GM12865 (cell line): Measurements from ENCODE around the gene TLL2.
A peak's percentile ranks its signal among the peaks of the same experiment; 100 is the strongest.

Experiments
- DNase-seq: peaks from one replicate; pipeline ENCODE4 v3.0.0; 2010; ENCODE audit warnings: low read depth
- H3K4me3 ChIP-seq: 2 replicates; pipeline ENCODE4 v1.5.1; 2011; ENCODE audit warnings: mild to moderate bottlenecking, low read depth, low read length, control low read depth
- TF ChIP-seq, protein P1 (sequence below): IDR thresholded peaks from 2 replicates; pipeline ENCODE4 v1.5.1; 2011; ENCODE audit warnings: low read length, control low read depth, low read depth, inconsistent platforms; ENCODE audit not compliant: insufficient read depth; ENCODE audit errors: missing control alignments

The TLL2 gene

DNA sequence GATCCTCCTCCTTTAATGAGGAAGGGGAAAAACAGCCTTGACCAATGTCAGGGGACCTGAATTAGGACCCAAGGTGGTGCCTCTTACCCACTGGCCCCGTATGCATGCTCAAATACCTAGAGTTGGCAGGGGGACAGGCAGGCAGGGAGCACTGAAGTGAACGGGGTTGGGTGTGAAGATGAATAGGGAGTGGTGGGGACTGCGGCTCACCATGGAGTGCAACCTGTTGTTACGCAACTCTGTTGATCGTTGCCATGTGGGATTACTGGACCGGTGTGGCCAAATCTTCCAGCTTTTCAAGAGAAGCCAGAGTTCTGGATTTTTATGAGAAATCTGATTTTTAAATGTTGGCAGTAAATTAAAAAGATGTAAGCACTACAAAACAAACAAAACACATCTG, 48.1 kb downstream of the TLL2 start:
- DNase-seq = no peak
- TF ChIP-seq, protein P1, sequence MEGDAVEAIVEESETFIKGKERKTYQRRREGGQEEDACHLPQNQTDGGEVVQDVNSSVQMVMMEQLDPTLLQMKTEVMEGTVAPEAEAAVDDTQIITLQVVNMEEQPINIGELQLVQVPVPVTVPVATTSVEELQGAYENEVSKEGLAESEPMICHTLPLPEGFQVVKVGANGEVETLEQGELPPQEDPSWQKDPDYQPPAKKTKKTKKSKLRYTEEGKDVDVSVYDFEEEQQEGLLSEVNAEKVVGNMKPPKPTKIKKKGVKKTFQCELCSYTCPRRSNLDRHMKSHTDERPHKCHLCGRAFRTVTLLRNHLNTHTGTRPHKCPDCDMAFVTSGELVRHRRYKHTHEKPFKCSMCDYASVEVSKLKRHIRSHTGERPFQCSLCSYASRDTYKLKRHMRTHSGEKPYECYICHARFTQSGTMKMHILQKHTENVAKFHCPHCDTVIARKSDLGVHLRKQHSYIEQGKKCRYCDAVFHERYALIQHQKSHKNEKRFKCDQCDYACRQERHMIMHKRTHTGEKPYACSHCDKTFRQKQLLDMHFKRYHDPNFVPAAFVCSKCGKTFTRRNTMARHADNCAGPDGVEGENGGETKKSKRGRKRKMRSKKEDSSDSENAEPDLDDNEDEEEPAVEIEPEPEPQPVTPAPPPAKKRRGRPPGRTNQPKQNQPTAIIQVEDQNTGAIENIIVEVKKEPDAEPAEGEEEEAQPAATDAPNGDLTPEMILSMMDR = no peak
- H3K4me3 ChIP-seq = no peak overlapping the region

DNA sequence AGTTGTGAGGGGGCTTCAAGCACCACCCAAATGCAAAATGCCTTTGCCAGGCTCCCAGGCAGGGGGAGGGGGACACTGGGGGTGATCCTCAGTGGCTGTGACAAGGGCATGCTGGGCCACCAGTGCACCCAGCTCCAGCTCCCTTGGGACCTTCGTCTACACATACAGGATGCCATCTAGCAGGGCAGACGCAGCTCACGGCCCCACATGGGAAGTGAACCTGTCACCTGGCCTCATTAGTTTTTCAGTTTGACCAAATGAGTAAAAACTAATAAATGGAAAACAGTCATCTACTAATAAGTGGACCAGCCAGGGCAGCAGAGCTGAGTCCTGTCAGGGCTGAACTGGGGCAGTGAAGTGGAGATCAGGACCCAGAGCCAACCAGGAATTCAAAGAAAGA, 50.2 kb downstream of the TLL2 start:
- no peak overlapping the region for H3K4me3 ChIP-seq
- TF ChIP-seq, protein P1 = no peak
- peak; percentile 45 for DNase-seq

GRCh38 chr10:96462606-96463151, 51.0 kb downstream of the TLL2 start:
- no peak for DNase-seq
- no peak overlapping the region for H3K4me3 ChIP-seq
- TF ChIP-seq, protein P1 = no peak

DNA sequence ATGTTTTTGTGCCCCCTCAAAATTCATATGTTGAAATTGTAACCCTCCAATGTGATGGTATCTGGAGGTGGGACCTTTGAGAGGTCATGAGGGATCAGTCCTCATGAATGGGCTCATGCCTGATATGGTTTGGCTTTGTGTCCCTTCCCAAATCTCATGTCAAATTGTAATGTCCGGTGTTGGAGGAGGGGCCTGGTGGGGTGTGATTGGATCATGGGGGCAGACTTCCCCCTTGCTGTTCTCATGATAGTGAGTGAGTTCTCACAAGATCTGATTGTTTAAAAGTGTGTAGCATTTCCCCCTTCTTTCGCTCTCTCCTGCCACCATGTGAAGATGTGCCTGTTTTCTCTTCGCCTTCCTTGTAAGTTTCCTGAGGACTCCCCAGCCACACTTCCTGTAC, 53.4 kb downstream of the TLL2 start:
- TF ChIP-seq, protein P1 = no peak
- no peak for DNase-seq
- no peak overlapping the region for H3K4me3 ChIP-seq

- H3K4me3 ChIP-seq = no peak overlapping the region
- DNase-seq = no peak
- TF ChIP-seq, protein P1 = no peak
Measured at GRCh38 chr10:96457341-96457740, 56.4 kb downstream of the TLL2 start.

- TF ChIP-seq, protein P1 = no peak
- no peak overlapping the region for H3K4me3 ChIP-seq
- no peak for DNase-seq
Measured at GRCh38 chr10:96456296-96456840, 57.4 kb downstream of the TLL2 start.
